ENCODE measurements around the gene ZC3H13.

DNA sequence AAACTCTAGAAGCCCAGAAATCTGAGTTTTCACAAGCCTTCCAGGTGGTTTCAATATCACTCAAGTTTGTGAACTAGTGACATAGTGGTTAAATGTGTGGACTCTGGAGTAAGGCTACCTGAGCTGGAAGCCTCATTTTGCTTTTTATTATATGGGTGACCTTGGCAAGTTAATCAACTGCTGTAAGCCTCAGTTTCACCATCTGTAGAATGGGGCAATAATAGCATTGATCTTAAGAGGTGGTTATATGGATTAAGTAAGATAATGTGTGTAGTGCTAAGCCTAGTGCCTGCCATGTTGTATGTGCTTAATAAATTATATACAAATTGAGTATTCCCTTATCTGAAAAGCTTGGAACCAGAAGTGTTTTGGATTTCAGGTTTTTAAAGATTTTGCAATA is 135.5 kb downstream of the ZC3H13 start:
- TF ChIP-seq, protein P1, sequence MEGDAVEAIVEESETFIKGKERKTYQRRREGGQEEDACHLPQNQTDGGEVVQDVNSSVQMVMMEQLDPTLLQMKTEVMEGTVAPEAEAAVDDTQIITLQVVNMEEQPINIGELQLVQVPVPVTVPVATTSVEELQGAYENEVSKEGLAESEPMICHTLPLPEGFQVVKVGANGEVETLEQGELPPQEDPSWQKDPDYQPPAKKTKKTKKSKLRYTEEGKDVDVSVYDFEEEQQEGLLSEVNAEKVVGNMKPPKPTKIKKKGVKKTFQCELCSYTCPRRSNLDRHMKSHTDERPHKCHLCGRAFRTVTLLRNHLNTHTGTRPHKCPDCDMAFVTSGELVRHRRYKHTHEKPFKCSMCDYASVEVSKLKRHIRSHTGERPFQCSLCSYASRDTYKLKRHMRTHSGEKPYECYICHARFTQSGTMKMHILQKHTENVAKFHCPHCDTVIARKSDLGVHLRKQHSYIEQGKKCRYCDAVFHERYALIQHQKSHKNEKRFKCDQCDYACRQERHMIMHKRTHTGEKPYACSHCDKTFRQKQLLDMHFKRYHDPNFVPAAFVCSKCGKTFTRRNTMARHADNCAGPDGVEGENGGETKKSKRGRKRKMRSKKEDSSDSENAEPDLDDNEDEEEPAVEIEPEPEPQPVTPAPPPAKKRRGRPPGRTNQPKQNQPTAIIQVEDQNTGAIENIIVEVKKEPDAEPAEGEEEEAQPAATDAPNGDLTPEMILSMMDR (IDR thresholded peaks at IDR 0.05), result no peak
- TF ChIP-seq POLR2A (IDR thresholded peaks at IDR 0.05), result no peak

Measured in thyroid gland (tissue), 4 donors.